Testis (tissue), 2 donors: ENCODE results near the gene SETD5.

Experiments
- POLR2A ChIP-seq: fragments of 450-650 bp; IDR thresholded peaks from one replicate; pipeline ENCODE4 v1.6.1; 2017; ENCODE audit warnings: antibody characterized with exemption, mild to moderate bottlenecking, moderate library complexity
- TF ChIP-seq, protein P1 (sequence below), 3 experiments: fragments of 450-650 bp in 2 of 3; fragments of 200-600 bp in 1 of 3; sonication (generic) in 1 of 3; IDR thresholded peaks; one replicate each; pipeline ENCODE4 v1.5.1; 2016 to 2019; ENCODE audit warnings: antibody characterized with exemption in 3 of 3, mild to moderate bottlenecking in 2 of 3, moderate library complexity in 1 of 3

DNA sequence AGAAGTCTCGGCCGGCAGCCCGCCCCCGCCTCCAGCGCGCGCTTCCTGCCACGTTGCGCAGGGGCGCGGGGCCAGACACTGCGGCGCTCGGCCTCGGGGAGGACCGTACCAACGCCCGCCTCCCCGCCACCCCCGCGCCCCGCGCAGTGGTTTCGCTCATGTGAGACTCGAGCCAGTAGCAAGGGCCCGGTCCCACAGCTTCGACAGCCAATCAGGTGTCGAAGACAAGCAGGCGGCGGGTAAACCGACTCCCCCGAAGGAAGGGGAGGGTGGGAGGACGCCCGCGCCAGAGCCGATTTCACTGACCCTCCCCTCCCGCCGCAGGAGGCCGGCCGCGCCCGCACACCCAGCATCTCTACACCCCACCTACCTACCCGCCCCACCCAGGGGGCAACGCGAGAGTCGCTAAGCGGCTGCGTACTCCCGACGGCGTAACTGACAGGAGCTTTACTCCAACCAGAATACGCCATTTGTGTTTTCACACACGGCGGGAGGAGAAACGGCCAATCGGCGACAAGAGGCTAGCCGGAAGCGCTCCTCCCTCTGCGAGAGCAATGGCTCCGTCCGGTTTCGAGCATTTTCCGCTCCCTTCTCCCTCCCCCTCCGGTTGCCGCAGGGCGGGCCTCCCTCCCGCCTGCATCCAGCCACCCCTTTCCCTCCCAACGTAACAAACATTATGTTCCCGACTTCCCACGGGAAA lies 633 bp upstream of the SETD5 start:
- TF ChIP-seq POLR2A, result peak; percentile 25
- TF ChIP-seq, protein P1, sequence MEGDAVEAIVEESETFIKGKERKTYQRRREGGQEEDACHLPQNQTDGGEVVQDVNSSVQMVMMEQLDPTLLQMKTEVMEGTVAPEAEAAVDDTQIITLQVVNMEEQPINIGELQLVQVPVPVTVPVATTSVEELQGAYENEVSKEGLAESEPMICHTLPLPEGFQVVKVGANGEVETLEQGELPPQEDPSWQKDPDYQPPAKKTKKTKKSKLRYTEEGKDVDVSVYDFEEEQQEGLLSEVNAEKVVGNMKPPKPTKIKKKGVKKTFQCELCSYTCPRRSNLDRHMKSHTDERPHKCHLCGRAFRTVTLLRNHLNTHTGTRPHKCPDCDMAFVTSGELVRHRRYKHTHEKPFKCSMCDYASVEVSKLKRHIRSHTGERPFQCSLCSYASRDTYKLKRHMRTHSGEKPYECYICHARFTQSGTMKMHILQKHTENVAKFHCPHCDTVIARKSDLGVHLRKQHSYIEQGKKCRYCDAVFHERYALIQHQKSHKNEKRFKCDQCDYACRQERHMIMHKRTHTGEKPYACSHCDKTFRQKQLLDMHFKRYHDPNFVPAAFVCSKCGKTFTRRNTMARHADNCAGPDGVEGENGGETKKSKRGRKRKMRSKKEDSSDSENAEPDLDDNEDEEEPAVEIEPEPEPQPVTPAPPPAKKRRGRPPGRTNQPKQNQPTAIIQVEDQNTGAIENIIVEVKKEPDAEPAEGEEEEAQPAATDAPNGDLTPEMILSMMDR (IDR thresholded peaks at IDR 0.05), result no peak
